HepG2 (cell line): Measurements from ENCODE around the gene TMEM106B. TPM values are rescaled to one million over a fixed set of nuclear protein-coding genes. Genes with fewer than 3 reads are reported as not detected.

Source experiments
- CC2D1A ChIP-seq: sonication (generic); formaldehyde crosslinking; IDR thresholded peaks from 2 replicates; pipeline ENCODE4 v1.8.1; 2023; ENCODE audit warnings: mild to moderate bottlenecking, missing genetic modification reagents
- CERS6 ChIP-seq: sonication (generic); formaldehyde crosslinking; IDR thresholded peaks from 2 replicates; pipeline ENCODE4 v1.5.0; 2020; ENCODE audit warnings: missing genetic modification reagents
- DNMT3B ChIP-seq: conservative IDR thresholded peaks from 2 replicates; pipeline ENCODE4 v1.6.1; 2016; ENCODE audit warnings: missing biosample characterization, control low read depth
- FOSL2 ChIP-seq: sonication (generic); formaldehyde crosslinking; IDR thresholded peaks from 2 replicates; pipeline ENCODE4 v1.4.0; 2020; ENCODE audit warnings: missing genetic modification reagents
- KDM2A ChIP-seq: sonication (generic); formaldehyde crosslinking; IDR thresholded peaks from 2 replicates; pipeline ENCODE4 v1.4.0; 2020; ENCODE audit warnings: low read depth, missing genetic modification reagents, borderline replicate concordance
- NFYC ChIP-seq: IDR thresholded peaks from 2 replicates; pipeline ENCODE4 v1.6.1; 2016; ENCODE audit warnings: missing genetic modification reagents, missing compliant biosample characterization
- NR2F6 ChIP-seq, 2 experiments: IDR thresholded peaks; 2 replicates each; pipeline ENCODE4 v1.6.1; 2016; ENCODE audit warnings: antibody characterized with exemption in 1 of 2, mild to moderate bottlenecking in 1 of 2
- SCMH1 ChIP-seq: sonication (generic); formaldehyde crosslinking; IDR thresholded peaks from 2 replicates; pipeline ENCODE4 v1.9.0; 2021; ENCODE audit warnings: missing genetic modification reagents, mild to moderate bottlenecking, borderline replicate concordance
- SIX1 ChIP-seq: sonication (generic); formaldehyde crosslinking; IDR thresholded peaks from 2 replicates; pipeline ENCODE4 v1.4.0; 2020; ENCODE audit warnings: missing genetic modification reagents, borderline replicate concordance
- TBP ChIP-seq: sonication (generic); formaldehyde crosslinking; IDR thresholded peaks from 2 replicates; pipeline ENCODE4 v1.5.0; 2020; ENCODE audit warnings: missing genetic modification reagents
- TBX3 ChIP-seq: fragments of 450-650 bp; IDR thresholded peaks from 2 replicates; pipeline ENCODE4 v1.6.1; 2017; ENCODE audit warnings: antibody characterized with exemption, mild to moderate bottlenecking, inconsistent platforms, borderline replicate concordance
- U2AF2 ChIP-seq: fragments of 200-400 bp; formaldehyde crosslinking; IDR thresholded peaks from 2 replicates; pipeline ENCODE4 v1.6.1; 2017; ENCODE audit warnings: low read depth, mild to moderate bottlenecking, low read length
- ZBTB2 ChIP-seq: sonication (generic); formaldehyde crosslinking; IDR thresholded peaks from 2 replicates; pipeline ENCODE4 v1.8.0; 2022; ENCODE audit warnings: low read depth, missing genetic modification reagents
- ZFP1 ChIP-seq: IDR thresholded peaks from 2 replicates; pipeline ENCODE4 v1.6.1; 2016
- ZFP37 ChIP-seq: sonication (generic); formaldehyde crosslinking; IDR thresholded peaks from 2 replicates; pipeline ENCODE4 v1.4.0; 2020; ENCODE audit warnings: missing genetic modification reagents, borderline replicate concordance
- ZHX1 ChIP-seq: sonication (generic); formaldehyde crosslinking; IDR thresholded peaks from 2 replicates; pipeline ENCODE4 v1.8.1; 2022; ENCODE audit warnings: low read depth, mild to moderate bottlenecking, missing genetic modification reagents
- ZMYM4 ChIP-seq: sonication (generic); formaldehyde crosslinking; IDR thresholded peaks from 2 replicates; pipeline ENCODE4 v1.8.1; 2023; ENCODE audit warnings: mild to moderate bottlenecking, missing genetic modification reagents
- ZNF512B ChIP-seq: sonication (generic); formaldehyde crosslinking; IDR thresholded peaks from 2 replicates; pipeline ENCODE4 v1.5.1; 2020; ENCODE audit warnings: missing genetic modification reagents, mild to moderate bottlenecking, borderline replicate concordance
- ZNF776 ChIP-seq: sonication (generic); formaldehyde crosslinking; IDR thresholded peaks from 2 replicates; pipeline ENCODE4 v1.4.0; 2020; ENCODE audit warnings: mild to moderate bottlenecking, missing genetic modification reagents
- ZNF790 ChIP-seq: sonication (generic); formaldehyde crosslinking; IDR thresholded peaks from 2 replicates; pipeline ENCODE4 v1.8.0; 2022; ENCODE audit warnings: missing genetic modification reagents, mild to moderate bottlenecking, borderline replicate concordance
- ZNF83 ChIP-seq: sonication (generic); formaldehyde crosslinking; IDR thresholded peaks from 2 replicates; pipeline ENCODE4 v1.4.0; 2020; ENCODE audit warnings: missing genetic modification reagents, mild to moderate bottlenecking, borderline replicate concordance
- ZSCAN29 ChIP-seq: sonication (generic); formaldehyde crosslinking; conservative IDR thresholded peaks from 2 replicates; pipeline ENCODE4 v1.4.0; 2020; ENCODE audit warnings: mild to moderate bottlenecking, missing genetic modification reagents
- polyA plus RNA-seq, 8 experiments: library from polyadenylated mRNA; depleted of rRNA in 3 of 8; stranded (reverse) in 7 of 8; unstranded in 1 of 8; fragments of >200 nt; fragmentation: Illumina TruSeq in 4 of 8; extraction: Trizol in 4 of 8; gene quantifications; 2 replicates each; pipeline versions ENCODE4 v1.2.1 to v1.2.3, GENCODE V29; 2011 to 2016; ENCODE audit warnings: low read depth in 4 of 8, missing spikeins in 1 of 8, mixed read lengths in 1 of 8; ENCODE audit not compliant: insufficient read depth in 1 of 8
- total RNA-seq, 5 experiments: library from RNA; depleted of rRNA; stranded (reverse); fragments of >200 nt; fragmentation: Illumina TruSeq; extraction: Trizol; gene quantifications; 2 replicates each; pipeline ENCODE4 v1.2.3, GENCODE V29; 2016; ENCODE audit warnings: low read depth in 1 of 5

The TMEM106B gene
- total and polyA plus RNA-seq, 2 of the 13 experiments (the other 11 are each of a cell fraction or from before 2014, with no cell fraction given) = 16.8 to 25.1 TPM

GRCh38 chr7:12211054-12211710 lies at the start of gene TMEM106B (continued):
- TF ChIP-seq FOSL2 (CRISPR knock-in tag) (peak; percentile 52), KDM2A (CRISPR knock-in tag) (no peak; the same call in 1 of the 2 replicates), ZNF83 (CRISPR knock-in tag) (peak; percentile 98), ZSCAN29 (CRISPR knock-in tag) (peak; percentile 93), NFYC (peak; percentile 2), ZHX1 (CRISPR knock-in tag) (peak; percentile 69), NR2F6 (IDR thresholded peaks at IDR 0.05) (no peak), NR2F6 (CRISPR knock-in tag; IDR thresholded peaks at IDR 0.05) (no peak; the same call in 1 of the 2 replicates), TBX3 (peak; percentile 68; the same call in 1 of the 2 replicates), CERS6 (CRISPR knock-in tag) (peak; percentile 87; the same call in 1 of the 2 replicates), ZNF790 (CRISPR knock-in tag) (no peak), ZFP37 (peak; percentile 81; the same call in 1 of the 2 replicates), DNMT3B (CRISPR knock-in tag) (0 out of 2 replicates have a peak, but pooled peaks have one; percentile 31), ZNF776 (CRISPR knock-in tag) (peak; percentile 100), CC2D1A (peak; percentile 94; the same call in 1 of the 2 replicates), ZMYM4 (CRISPR knock-in tag) (peak; percentile 98), TBP (CRISPR knock-in tag) (no peak), U2AF2 (peak; percentile 53; the same call in 1 of the 2 replicates), SIX1 (CRISPR knock-in tag) (0 out of 2 replicates have a peak, but pooled peaks have one; percentile 13), SCMH1 (CRISPR knock-in tag) (no peak), ZNF512B (CRISPR knock-in tag) (0 out of 2 replicates have a peak, but pooled peaks have one; percentile 64), ZFP1 (peak; percentile 74; the same call in 1 of the 2 replicates), ZBTB2 (CRISPR knock-in tag) (peak; percentile 96)
